Erythroblast (primary cell): ENCODE data around the gene PPP1R12B.

Source experiments
- GATA1 ChIP-seq: IDR thresholded peaks from 2 replicates; pipeline ENCODE4 v1.6.1; 2011; ENCODE audit warnings: low read depth, mild to moderate bottlenecking, control low read depth, low read length, moderate library complexity
- POLR2A ChIP-seq: IDR thresholded peaks from 2 replicates; pipeline ENCODE4 v1.6.1; 2011; ENCODE audit warnings: mild to moderate bottlenecking, low read length

- TF ChIP-seq POLR2A (no peak), GATA1 (no peak)
Measured at GRCh38 chr1:202343652-202344349, 4.7 kb upstream of the PPP1R12B start.
